LoVo (cell line): ENCODE data around the gene FOS.
"Not testable (repeated sequence)": the region's sequence is repeated elsewhere in the genome, so short reads cannot be mapped to it uniquely, and the experiment has no call there.

Experiments used
- DNase-seq: peaks from one replicate; pipeline ENCODE4 v3.0.0-alpha.2; 2016; ENCODE audit warnings: low spot score

FOS gene

DNA sequence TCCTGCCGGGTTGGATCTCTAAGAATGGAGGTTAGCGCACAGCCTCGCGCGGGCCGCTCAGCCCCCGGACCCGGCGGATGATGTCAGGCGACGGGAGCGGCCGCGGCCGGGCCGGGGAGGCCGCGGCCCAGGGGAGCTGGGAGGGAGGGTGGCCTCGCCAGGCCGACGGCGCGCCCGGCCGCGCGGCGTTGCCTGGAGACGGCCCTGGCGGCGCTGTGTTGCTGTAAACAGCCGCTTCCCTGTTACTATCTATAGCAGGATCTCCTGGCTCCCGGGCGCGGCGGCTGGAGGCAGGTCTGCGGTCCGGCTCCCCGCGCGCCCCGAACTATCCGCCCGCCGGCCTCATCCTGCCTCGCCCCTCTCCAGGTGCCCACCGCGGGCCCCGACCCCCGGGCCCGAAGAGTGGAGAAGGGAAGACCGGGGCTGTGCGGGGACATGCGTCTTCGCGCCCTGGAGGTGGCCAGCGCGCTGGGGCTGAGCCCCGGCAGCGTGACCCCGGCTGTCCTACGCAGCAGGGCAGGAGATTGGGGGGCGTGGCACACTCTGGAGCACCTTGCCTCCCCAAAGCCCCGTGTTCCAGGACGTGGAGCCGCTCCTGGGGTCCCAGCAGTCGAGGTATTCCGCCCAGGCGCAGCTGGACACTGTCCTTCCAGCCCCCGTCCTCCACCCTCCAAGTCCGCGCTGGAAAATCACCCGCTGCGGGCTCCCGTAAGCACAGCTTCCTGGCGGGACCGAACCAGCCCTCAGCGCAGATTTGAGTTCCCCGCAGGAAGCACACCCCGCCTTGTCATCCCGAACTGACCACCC is 1.4 kb upstream of the FOS start:
- DNase-seq: peak; percentile 86

- peak; percentile 21 for DNase-seq
These were observed 710 bp upstream of the FOS start for GRCh38 chr14:75277815-75278421.

GRCh38 chr14:75279153-75279762 is 630 bp downstream of the FOS start:
- DNase-seq: no peak

DNA sequence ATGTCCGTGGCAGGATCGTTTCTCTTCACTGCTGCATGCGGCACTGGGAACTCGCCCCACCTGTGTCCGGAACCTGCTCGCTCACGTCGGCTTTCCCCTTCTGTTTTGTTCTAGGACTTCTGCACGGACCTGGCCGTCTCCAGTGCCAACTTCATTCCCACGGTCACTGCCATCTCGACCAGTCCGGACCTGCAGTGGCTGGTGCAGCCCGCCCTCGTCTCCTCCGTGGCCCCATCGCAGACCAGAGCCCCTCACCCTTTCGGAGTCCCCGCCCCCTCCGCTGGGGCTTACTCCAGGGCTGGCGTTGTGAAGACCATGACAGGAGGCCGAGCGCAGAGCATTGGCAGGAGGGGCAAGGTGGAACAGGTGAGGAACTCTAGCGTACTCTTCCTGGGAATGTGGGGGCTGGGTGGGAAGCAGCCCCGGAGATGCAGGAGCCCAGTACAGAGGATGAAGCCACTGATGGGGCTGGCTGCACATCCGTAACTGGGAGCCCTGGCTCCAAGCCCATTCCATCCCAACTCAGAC is 1.2 kb downstream of the FOS start:
- no peak for DNase-seq

- DNase-seq: no peak
These were observed 1.7 kb downstream of the FOS start for GRCh38 chr14:75280291-75280830.

DNA sequence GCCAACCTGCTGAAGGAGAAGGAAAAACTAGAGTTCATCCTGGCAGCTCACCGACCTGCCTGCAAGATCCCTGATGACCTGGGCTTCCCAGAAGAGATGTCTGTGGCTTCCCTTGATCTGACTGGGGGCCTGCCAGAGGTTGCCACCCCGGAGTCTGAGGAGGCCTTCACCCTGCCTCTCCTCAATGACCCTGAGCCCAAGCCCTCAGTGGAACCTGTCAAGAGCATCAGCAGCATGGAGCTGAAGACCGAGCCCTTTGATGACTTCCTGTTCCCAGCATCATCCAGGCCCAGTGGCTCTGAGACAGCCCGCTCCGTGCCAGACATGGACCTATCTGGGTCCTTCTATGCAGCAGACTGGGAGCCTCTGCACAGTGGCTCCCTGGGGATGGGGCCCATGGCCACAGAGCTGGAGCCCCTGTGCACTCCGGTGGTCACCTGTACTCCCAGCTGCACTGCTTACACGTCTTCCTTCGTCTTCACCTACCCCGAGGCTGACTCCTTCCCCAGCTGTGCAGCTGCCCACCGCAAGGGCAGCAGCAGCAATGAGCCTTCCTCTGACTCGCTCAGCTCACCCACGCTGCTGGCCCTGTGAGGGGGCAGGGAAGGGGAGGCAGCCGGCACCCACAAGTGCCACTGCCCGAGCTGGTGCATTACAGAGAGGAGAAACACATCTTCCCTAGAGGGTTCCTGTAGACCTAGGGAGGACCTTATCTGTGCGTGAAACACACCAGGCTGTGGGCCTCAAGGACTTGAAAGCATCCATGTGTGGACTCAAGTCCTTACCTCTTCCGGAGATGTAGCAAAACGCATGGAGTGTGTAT is 2.4 kb downstream of the FOS start:
- DNase-seq: peak; percentile 16

DNA sequence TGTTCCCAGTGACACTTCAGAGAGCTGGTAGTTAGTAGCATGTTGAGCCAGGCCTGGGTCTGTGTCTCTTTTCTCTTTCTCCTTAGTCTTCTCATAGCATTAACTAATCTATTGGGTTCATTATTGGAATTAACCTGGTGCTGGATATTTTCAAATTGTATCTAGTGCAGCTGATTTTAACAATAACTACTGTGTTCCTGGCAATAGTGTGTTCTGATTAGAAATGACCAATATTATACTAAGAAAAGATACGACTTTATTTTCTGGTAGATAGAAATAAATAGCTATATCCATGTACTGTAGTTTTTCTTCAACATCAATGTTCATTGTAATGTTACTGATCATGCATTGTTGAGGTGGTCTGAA is 3.0 kb downstream of the FOS start:
- DNase-seq: no peak

- peak; percentile 22 for DNase-seq
These were observed 3.5 kb downstream of the FOS start for GRCh38 chr14:75282170-75282554.

DNA sequence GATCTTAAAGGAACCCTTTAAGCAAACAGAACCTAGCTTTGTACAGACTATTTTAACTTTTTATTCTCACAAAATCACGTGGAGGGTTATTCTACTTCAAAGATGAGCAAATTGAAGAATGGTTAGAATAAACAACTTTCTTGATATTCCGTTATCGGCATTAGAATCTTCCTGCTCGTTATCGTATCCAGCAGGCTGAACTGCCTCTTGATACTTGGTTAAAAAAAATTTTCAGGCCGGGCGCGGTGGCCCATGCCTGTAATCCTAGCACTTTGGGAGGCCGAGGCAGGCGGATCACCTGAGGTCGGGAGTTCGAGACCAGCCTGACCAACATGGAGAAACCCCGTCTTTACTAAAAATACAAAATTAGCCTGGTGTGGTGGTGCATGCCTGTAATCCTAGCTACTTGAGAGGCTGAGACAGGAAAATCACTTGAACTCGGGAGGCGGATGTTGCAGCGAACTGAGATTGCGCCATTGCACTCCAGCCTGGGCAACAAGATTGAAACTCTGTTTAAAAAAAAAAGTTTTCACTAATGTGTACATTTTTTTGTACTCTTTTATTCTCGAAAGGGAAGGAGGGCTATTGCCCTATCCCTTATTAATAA is 4.0 kb downstream of the FOS start:
- not testable (repeated sequence) for DNase-seq

- DNase-seq: peak; percentile 13
These were observed 4.7 kb downstream of the FOS start for GRCh38 chr14:75283162-75283832.

DNA sequence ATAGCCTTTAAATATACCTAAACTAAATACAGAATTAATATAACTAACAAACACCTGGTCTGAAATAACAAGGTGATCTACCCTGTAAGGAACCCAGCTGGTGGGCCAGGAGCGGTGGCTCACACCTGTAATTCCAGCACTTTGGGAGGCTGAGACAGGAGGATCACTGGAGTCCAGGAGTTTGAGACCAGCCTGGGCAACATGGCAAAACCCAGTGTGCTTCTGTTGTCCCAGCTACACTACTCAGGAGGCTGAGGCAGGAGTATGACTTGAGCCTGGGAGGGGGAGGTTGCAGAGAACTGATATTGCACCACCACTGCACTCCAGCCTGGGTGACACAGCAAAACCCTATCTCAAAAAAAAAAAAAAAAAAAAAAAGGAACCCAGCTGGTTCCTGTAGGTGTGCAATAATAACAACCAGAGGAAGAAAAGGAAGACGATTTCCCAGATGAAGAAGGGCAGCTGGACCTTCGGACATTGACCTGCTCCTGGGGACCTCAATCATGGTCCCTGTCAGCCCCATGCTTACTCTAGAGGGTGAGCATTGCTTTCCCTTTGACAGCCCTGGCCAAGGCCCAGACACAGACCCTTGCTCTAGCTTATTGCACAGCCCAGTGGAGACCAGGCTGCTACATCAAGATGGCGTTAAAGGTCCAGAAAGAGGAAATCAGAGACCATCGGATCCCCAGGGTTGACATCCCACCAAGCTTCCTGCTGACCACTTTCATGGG is 5.4 kb downstream of the FOS start:
- DNase-seq: no peak

DNA sequence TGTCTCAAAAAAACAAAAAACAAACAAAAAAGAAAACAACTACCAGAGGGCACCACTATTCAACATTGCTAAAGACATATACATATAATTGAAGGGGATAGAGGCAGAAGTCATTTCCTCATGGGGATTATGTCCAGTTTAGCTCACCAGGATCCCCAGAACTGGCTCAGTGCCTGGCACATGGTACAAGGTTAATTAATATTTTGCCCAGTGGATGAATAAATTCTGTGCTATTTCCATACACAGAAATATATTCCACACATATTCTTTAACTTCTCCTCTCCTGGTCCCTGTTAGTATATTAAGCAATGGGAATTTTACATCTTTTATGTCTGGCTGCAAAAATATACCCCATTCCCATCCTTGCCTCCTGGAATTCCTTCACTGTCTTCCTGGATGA is 6.7 kb downstream of the FOS start:
- no peak for DNase-seq

DNA sequence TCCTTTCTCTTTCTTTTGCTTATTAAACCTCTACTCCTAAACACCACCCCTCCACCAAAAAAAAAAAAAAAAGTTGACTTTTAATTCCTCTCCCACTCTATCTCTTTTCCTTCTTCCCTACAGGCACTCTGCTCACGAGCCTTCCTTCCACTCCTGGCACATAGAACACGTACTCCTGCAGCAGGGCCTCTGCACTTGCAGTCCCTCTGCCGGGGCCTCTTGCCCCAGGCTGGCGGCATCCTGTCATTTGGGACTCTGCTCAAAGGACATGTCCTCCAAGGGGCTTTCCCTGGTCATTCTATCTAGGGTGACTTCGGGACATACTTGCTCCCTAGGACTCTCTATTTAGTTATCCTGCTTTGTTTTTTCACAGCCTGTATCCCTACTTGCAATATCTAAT is 7.7 kb downstream of the FOS start:
- no peak for DNase-seq

DNA sequence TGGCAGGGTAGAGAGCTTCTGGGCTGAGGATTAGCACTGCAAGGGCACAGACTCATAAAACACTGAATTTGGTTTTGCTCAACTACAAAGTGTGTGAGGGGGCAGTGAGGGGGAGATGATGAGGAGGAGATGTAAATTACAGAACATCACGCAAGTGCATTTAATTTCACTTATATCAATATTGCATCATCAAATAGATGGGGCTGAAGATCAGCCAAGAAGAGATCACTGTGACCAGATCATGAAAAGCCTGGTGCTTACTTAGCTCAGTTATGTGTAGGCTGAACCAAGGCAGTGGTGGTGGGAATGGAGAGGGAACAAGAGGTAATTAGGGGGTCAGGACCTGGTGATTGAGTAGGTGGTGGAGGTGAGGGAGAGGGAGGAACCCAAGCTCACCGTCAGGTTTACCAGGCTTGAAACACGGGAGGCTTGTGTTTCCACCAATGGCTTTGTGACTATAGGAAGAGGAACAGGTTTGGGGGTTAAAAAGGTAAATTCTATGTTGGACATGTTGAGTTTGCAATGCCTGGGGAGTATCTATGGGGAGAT is 11.3 kb downstream of the FOS start:
- no peak for DNase-seq

DNA sequence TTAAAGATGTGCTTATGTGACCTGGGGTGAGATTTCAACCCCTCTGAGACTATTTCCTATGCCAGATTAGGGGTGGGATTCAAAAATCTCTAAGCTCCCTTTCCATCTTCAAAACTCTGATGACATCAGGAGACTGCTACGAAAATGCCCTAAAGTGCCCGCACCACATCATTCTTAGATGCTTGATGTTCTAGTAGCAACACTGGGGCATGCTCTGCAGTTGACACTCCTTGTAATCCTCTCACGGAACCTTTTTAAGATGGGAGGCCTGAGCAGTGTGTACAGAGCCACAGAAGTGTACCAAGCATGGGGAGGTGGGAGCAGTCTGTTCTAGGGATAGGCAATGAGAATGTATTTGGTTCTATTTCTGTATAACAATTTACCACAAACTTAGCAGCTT is 12.2 kb downstream of the FOS start:
- DNase-seq: no peak

GRCh38 chr14:75291331-75291730 is 12.7 kb downstream of the FOS start:
- DNase-seq: no peak

- DNase-seq: no peak
These were observed 13.5 kb downstream of the FOS start for GRCh38 chr14:75292101-75292563.

- DNase-seq: no peak
These were observed 14.3 kb downstream of the FOS start for GRCh38 chr14:75292886-75293285.

- DNase-seq: peak; percentile 97
These were observed 15.5 kb downstream of the FOS start for GRCh38 chr14:75293920-75294648.
